ENCODE measurements around the gene HFM1. TPM values are rescaled to one million over a fixed set of nuclear protein-coding genes. Genes with fewer than 3 reads are reported as not detected.
"Not testable (repeated sequence)": the region's sequence is repeated elsewhere in the genome, so short reads cannot be mapped to it uniquely, and the experiment has no call there.

The HFM1 gene
- total RNA-seq, 2 experiments from 2014 or later = 1.3 to 1.4 TPM

DNA sequence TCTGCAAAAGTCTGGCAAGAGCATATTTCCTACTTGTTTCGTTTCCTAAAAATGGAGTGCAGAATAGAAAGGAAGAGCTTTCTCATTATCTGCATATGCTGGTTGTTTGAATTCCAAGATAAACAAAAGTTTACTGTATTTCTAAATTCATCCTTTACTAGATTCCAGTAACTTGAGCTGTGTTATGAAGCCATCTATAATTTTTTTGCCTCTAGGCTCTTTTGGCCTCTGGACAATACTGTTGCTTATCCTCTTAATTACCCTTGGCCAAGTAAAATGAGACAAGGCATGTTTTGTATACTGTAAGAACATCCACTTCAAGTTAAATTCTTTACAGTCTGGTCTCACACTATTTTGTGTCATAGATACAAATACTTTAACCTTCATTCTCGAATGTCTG, 45.6 kb upstream of the HFM1 start:
- POLR2A ChIA-PET = interaction anchor here (0.5 kb wide), 1 partner anchor 568 kb away, joined by 4 read pairs; no protein-coding TSS in a partner anchor
- H3K4me1 ChIP-seq (ENCODE audit: insufficient read depth, low read length, poor library complexity, severe bottlenecking) = no peaks in the 10 kb centered on the region
- no peak overlapping the region for H2AFZ ChIP-seq (ENCODE audit: low read length)
- H3K4me2 ChIP-seq (ENCODE audit: low read length) = no peak overlapping the region
- TF ChIP-seq EZH2phosphoT487 (IDR thresholded peaks at IDR 0.05; ENCODE audit: borderline replicate concordance, low read depth, low read length) = no peak
- TF ChIP-seq, protein P1, sequence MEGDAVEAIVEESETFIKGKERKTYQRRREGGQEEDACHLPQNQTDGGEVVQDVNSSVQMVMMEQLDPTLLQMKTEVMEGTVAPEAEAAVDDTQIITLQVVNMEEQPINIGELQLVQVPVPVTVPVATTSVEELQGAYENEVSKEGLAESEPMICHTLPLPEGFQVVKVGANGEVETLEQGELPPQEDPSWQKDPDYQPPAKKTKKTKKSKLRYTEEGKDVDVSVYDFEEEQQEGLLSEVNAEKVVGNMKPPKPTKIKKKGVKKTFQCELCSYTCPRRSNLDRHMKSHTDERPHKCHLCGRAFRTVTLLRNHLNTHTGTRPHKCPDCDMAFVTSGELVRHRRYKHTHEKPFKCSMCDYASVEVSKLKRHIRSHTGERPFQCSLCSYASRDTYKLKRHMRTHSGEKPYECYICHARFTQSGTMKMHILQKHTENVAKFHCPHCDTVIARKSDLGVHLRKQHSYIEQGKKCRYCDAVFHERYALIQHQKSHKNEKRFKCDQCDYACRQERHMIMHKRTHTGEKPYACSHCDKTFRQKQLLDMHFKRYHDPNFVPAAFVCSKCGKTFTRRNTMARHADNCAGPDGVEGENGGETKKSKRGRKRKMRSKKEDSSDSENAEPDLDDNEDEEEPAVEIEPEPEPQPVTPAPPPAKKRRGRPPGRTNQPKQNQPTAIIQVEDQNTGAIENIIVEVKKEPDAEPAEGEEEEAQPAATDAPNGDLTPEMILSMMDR (conservative IDR thresholded peaks at IDR 0.05; ENCODE audit: low read length) = no peak
- CTCF ChIA-PET (ENCODE audit: unreplicated experiment) = no interaction called here
- H3K79me2 ChIP-seq (ENCODE audit: insufficient read depth, low read depth, low read length) = no peaks in the 10 kb centered on the region
- intact Hi-C loops (cut with micrococcal nuclease; ENCODE audit: unreplicated experiment) = no loop called here
- H4K20me1 ChIP-seq (ENCODE audit: insufficient read depth, low read length) = no peaks in the 10 kb centered on the region
- no peak for DNase-seq (ENCODE audit: low spot score)
- H3K36me3 ChIP-seq (ENCODE audit: insufficient read depth, low read length) = no peaks in the 10 kb centered on the region
- H3K4me3 ChIP-seq (ENCODE audit: low read depth, low read length, poor library complexity, severe bottlenecking) = no peak overlapping the region
- no TSS peak for BruUV-seq (replicated peaks)
- H3K9me3 ChIP-seq (ENCODE audit: low read length) = no peaks in the 10 kb centered on the region
- no peak overlapping the region for H3K27ac ChIP-seq (ENCODE audit: low read depth, low read length, poor library complexity, severe bottlenecking)
- H3K9me2 ChIP-seq (ENCODE audit: insufficient read depth, low read length) = no peaks in the 10 kb centered on the region

DNA sequence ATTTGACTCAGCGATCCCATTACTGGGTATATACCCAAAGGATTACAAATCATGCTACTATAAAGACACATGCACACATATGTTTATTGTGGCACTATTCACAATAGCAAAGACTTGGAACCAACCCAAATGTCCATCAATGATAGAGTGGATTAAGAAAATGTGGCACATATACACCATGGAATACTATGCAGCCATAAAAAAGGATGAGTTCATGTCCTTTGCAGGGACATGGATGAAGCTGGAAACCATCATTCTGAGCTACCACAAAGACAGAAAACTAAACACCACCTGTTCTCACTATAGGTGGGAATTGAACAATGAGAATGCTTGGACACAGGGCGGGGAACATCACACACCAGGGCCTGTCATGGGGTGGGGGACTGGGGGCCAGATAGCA, 43.1 kb upstream of the HFM1 start:
- H3K4me2 ChIP-seq (ENCODE audit: low read length) = not testable (repeated sequence)

DNA sequence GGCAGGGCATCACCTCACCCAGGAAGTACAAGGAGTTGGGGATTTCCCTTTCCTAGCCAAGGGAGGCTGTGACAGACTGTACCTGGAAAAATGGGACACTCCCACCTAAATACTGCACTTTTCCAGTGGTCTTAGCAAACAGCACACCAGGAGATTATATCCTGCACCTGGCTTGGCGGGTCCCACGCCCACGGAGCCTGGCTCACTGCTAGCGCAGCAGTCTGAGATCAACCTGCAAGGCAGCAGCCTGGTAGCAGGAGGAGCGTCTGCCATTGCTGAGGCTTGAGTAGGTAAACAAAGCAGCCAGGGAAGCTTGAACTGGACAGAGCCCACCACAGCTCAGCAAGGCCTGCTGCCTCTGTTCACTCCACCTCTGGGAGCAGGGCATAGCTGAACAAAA, 37.3 kb upstream of the HFM1 start:
- H4K20me1 ChIP-seq (ENCODE audit: insufficient read depth, low read length); H3K9me3 ChIP-seq (ENCODE audit: low read length); H3K4me3 ChIP-seq (ENCODE audit: low read depth, low read length, poor library complexity, severe bottlenecking); BruUV-seq (replicated peaks); H3K79me2 ChIP-seq (ENCODE audit: insufficient read depth, low read depth, low read length); H3K27ac ChIP-seq (ENCODE audit: low read depth, low read length, poor library complexity, severe bottlenecking); H3K4me1 ChIP-seq (ENCODE audit: insufficient read depth, low read length, poor library complexity, severe bottlenecking); H2AFZ ChIP-seq (ENCODE audit: low read length); H3K9me2 ChIP-seq (ENCODE audit: insufficient read depth, low read length); DNase-seq (ENCODE audit: low spot score); CTCF ChIA-PET (ENCODE audit: unreplicated experiment); H3K36me3 ChIP-seq (ENCODE audit: insufficient read depth, low read length); H3K4me2 ChIP-seq (ENCODE audit: low read length); intact Hi-C loops (cut with micrococcal nuclease; ENCODE audit: unreplicated experiment): not testable (repeated sequence)
- POLR2A ChIA-PET = interaction anchor here (0.6 kb wide), 1 partner anchor 199 kb away, joined by 6 read pairs; no protein-coding TSS in a partner anchor

More for the DNA sequence above, 43.1 kb upstream of the HFM1 start:
- H3K79me2 ChIP-seq (ENCODE audit: insufficient read depth, low read depth, low read length); H3K4me3 ChIP-seq (ENCODE audit: low read depth, low read length, poor library complexity, severe bottlenecking); BruUV-seq (replicated peaks); intact Hi-C loops (cut with micrococcal nuclease; ENCODE audit: unreplicated experiment); H2AFZ ChIP-seq (ENCODE audit: low read length); H3K9me3 ChIP-seq (ENCODE audit: low read length); H4K20me1 ChIP-seq (ENCODE audit: insufficient read depth, low read length); CTCF ChIA-PET (ENCODE audit: unreplicated experiment); H3K27ac ChIP-seq (ENCODE audit: low read depth, low read length, poor library complexity, severe bottlenecking); H3K4me1 ChIP-seq (ENCODE audit: insufficient read depth, low read length, poor library complexity, severe bottlenecking); POLR2A ChIA-PET; H3K9me2 ChIP-seq (ENCODE audit: insufficient read depth, low read length); DNase-seq (ENCODE audit: low spot score); H3K36me3 ChIP-seq (ENCODE audit: insufficient read depth, low read length): not testable (repeated sequence)

DNA sequence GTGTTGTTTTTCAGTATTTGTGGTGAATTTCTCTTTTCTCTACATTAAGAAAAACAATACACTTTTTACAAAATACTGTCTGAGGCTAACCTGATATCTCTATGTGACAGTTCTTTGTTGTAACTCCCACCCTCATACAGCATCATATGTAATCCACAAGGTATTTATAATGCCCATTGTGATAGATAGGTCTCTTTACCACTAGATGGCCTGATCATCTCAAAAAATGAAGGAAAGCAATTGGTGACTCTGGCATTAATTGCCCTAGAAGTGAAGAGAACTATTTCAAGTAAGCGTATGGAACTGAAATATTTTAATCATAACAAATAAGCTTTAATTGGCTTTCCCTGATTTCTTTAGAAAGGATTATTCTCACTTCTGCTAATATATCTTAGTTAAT, 36.2 kb upstream of the HFM1 start:
- POLR2A ChIA-PET = interaction anchor here (0.7 kb wide), 1 partner anchor 34 kb away, joined by 4 read pairs; no protein-coding TSS in a partner anchor
- Histone ChIP-seq H3K4me1 (ENCODE audit: insufficient read depth, low read length, poor library complexity, severe bottlenecking) (no peaks in the 10 kb centered on the region), H2AFZ (ENCODE audit: low read length) (no peak overlapping the region), H3K4me2 (ENCODE audit: low read length) (no peak overlapping the region), H3K9me2 (ENCODE audit: insufficient read depth, low read length) (no peaks in the 10 kb centered on the region), H4K20me1 (ENCODE audit: insufficient read depth, low read length) (no peaks in the 10 kb centered on the region), H3K36me3 (ENCODE audit: insufficient read depth, low read length) (no peaks in the 10 kb centered on the region), H3K9me3 (ENCODE audit: low read length) (no peaks in the 10 kb centered on the region), H3K79me2 (ENCODE audit: insufficient read depth, low read depth, low read length) (no peaks in the 10 kb centered on the region), H3K4me3 (ENCODE audit: low read depth, low read length, poor library complexity, severe bottlenecking) (no peak overlapping the region), H3K27ac (ENCODE audit: low read depth, low read length, poor library complexity, severe bottlenecking) (no peak overlapping the region)
- no TSS peak for BruUV-seq (replicated peaks)
- CTCF ChIA-PET (ENCODE audit: unreplicated experiment) = no interaction called here
- DNase-seq (ENCODE audit: low spot score) = peak; percentile 9
- intact Hi-C loops (cut with micrococcal nuclease; ENCODE audit: unreplicated experiment) = no loop called here
- no peak for TF ChIP-seq EZH2phosphoT487 (IDR thresholded peaks at IDR 0.05; ENCODE audit: borderline replicate concordance, low read depth, low read length)
- TF ChIP-seq, protein P1 (conservative IDR thresholded peaks at IDR 0.05; ENCODE audit: low read length) = peak; percentile 64

All from OCI-LY7 (cell line).